SH-SY5Y (cell line): ENCODE data around the gene CD46.

Experiments
- GATA2 ChIP-seq: IDR thresholded peaks from 2 replicates; pipeline ENCODE4 v1.6.1; 2011; ENCODE audit warnings: mild to moderate bottlenecking, low read depth, low read length
- GATA3 ChIP-seq: IDR thresholded peaks from 2 replicates; pipeline ENCODE4 v1.6.1; 2011; ENCODE audit warnings: low read depth, mild to moderate bottlenecking, low read length, moderate library complexity

CD46 gene

GRCh38 chr1:207836591-207837347, 84.9 kb downstream of the CD46 start:
- TF ChIP-seq GATA2 = no peak
- no peak for TF ChIP-seq GATA3

GRCh38 chr1:207837673-207838072, 85.8 kb downstream of the CD46 start:
- TF ChIP-seq GATA2 = no peak
- no peak for TF ChIP-seq GATA3

GRCh38 chr1:207838156-207839082, 86.6 kb downstream of the CD46 start:
- TF ChIP-seq GATA3 = no peak
- TF ChIP-seq GATA2 = no peak

- TF ChIP-seq GATA3 = no peak
- no peak for TF ChIP-seq GATA2
Observed at GRCh38 chr1:207839083-207839413, 87.2 kb downstream of the CD46 start.

- TF ChIP-seq GATA3 (no peak), GATA2 (no peak)
Observed at GRCh38 chr1:207840380-207840779, 88.5 kb downstream of the CD46 start.

GRCh38 chr1:207841293-207841692, 89.4 kb downstream of the CD46 start:
- TF ChIP-seq GATA3 (no peak), GATA2 (no peak)

- TF ChIP-seq GATA3 (no peak), GATA2 (no peak)
Observed at GRCh38 chr1:207841901-207842300, 90.0 kb downstream of the CD46 start.

GRCh38 chr1:207842506-207842905, 90.7 kb downstream of the CD46 start:
- no peak for TF ChIP-seq GATA3
- no peak for TF ChIP-seq GATA2

GRCh38 chr1:207844371-207844770, 92.5 kb downstream of the CD46 start:
- TF ChIP-seq GATA2 (no peak), GATA3 (no peak)
